GM13977 (cell line): Measurements from ENCODE around the gene NID1.

Experiments used
- DNase-seq: peaks from one replicate; pipeline ENCODE4 v3.0.0; 2012; ENCODE audit warnings: low spot score
- in situ Hi-C: fragments of 300-500 bp; cut with MboI; formaldehyde crosslinking; loops from one replicate; pipeline ENCODE4 v1.12.0; 2022; ENCODE audit warnings: low sequenced_read_pairs, low pct_unique_long_range_greater_than_20kb, mixed read lengths, inconsistent platforms; ENCODE audit not compliant: unreplicated experiment
- TF ChIP-seq, protein P1 (sequence below): IDR thresholded peaks from 2 replicates; pipeline ENCODE4 v1.5.1; 2012; ENCODE audit warnings: mild to moderate bottlenecking, control low read depth; ENCODE audit not compliant: insufficient read depth; ENCODE audit errors: extremely low read depth, missing control alignments

Gene NID1

GRCh38 chr1:236067854-236068454, 3.1 kb upstream of the NID1 start:
- in situ Hi-C loops, result no loop called here
- TF ChIP-seq, protein P1, sequence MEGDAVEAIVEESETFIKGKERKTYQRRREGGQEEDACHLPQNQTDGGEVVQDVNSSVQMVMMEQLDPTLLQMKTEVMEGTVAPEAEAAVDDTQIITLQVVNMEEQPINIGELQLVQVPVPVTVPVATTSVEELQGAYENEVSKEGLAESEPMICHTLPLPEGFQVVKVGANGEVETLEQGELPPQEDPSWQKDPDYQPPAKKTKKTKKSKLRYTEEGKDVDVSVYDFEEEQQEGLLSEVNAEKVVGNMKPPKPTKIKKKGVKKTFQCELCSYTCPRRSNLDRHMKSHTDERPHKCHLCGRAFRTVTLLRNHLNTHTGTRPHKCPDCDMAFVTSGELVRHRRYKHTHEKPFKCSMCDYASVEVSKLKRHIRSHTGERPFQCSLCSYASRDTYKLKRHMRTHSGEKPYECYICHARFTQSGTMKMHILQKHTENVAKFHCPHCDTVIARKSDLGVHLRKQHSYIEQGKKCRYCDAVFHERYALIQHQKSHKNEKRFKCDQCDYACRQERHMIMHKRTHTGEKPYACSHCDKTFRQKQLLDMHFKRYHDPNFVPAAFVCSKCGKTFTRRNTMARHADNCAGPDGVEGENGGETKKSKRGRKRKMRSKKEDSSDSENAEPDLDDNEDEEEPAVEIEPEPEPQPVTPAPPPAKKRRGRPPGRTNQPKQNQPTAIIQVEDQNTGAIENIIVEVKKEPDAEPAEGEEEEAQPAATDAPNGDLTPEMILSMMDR, result no peak
- DNase-seq, result no peak

- in situ Hi-C loops, result no loop called here
- DNase-seq, result peak; percentile 91
- TF ChIP-seq, protein P1, result no peak
Observed at GRCh38 chr1:236066828-236067386, 2.0 kb upstream of the NID1 start.

DNA sequence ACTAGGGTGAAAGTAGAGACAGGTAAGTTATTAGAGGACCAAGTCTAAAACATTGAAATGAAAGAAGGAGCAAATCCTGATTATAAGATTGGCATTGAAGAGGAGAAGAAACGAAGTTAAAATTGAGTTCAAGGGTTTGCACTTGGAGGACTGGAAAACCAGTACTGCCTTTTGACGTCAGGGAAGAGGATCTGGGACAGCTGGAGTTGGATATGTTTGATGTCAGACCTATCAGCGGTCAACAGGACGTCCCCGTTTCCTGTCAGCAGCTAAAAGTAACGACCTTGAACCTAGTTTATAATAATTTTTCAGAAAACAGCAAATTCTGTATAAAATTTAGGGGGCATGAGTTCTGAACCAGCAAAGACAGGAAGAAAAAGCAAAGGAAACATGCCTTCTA, 1.2 kb upstream of the NID1 start:
- in situ Hi-C loops, result no loop called here
- DNase-seq, result no peak
- TF ChIP-seq, protein P1, result no peak

- DNase-seq, result no peak
- in situ Hi-C loops, result no loop called here
- TF ChIP-seq, protein P1, result no peak
Observed at GRCh38 chr1:236065509-236066005, 667 bp upstream of the NID1 start.

DNA sequence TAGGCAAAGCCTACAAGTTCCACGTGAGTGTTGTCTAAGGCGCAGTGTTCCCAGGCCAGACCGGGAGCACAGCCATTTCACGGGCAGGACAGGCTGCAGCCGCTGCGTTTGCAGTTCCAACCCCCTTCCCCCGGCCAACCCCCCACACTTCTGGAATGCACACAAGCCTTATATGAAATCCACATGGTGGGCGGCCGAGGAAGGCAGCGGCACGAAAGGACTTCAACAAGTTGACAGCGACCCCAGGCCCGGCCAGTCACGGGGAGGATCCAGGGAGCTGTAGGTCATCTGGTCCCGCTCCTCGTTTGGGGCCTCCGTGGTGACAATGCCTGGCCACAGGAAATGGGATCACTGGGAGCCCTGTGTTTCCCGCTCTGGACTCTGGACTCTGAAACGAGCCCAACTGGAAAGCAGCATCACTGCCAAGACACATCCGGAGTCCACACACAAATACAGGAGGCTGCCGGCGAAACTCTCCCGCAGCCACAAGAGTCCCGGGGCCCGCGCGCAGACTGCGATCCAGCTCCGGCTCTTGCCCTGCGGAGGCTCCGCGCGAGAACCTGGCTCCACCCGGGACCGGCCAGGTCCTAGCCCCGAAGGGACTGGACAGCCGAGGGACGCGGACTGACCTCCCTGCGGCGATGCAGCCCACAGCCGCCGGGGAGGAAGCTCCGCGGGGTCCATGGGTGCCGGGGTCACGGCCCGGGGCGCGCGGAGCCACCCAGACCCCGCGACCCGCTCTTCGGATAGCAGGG, 794 bp downstream of the NID1 start:
- TF ChIP-seq, protein P1, result no peak
- in situ Hi-C loops, result no loop called here
- peak; percentile 57 for DNase-seq

GRCh38 chr1:236063551-236063918, 1.4 kb downstream of the NID1 start:
- DNase-seq, result no peak
- TF ChIP-seq, protein P1, result no peak
- in situ Hi-C loops, result no loop called here
